Caco-2 (cell line): Measurements from ENCODE around the gene ZNF106. TPM values are rescaled to one million over a fixed set of nuclear protein-coding genes. Genes with fewer than 3 reads are reported as not detected.

ENCODE experiments used
- BruUV-seq: library from RNA; stranded (reverse); fragments of 400-500 nt; replicated peaks from 2 replicates; lab custom pipeline; 2021; lab: Mats Ljungman, UMichigan
- CTCF ChIA-PET: fragments of 300-600 bp; sonication (Branson Sonifier 250); formaldehyde crosslinking; loops from one replicate; lab custom pipeline; 2022; ENCODE audit warnings: antibody characterized with exemption; lab: Charles Lee
- POLR2A ChIA-PET: fragments of 300-600 bp; sonication (Branson Sonifier 250); formaldehyde crosslinking; loops from one replicate; lab custom pipeline; 2022; ENCODE audit warnings: antibody characterized with exemption; lab: Charles Lee
- DNase-seq, 2 experiments: peaks; one replicate each; pipeline versions ENCODE4 v3.0.0 to v3.0.0-alpha.2; 2020 to 2022
- H3K27me3 ChIP-seq: replicated peaks from 2 replicates; pipeline ENCODE4 v1.6.0; 2011; ENCODE audit warnings: low read length; ENCODE audit not compliant: control insufficient read depth, insufficient read depth
- H3K36me3 ChIP-seq: 2 replicates; pipeline ENCODE4 v1.5.1; 2011; ENCODE audit warnings: low read length; ENCODE audit not compliant: control insufficient read depth, insufficient read depth
- H3K4me1 ChIP-seq: fragments of 250-450 bp; sonication (Bioruptor Pico); 2 replicates; pipeline ENCODE4 v1.5.1; 2020; ENCODE audit warnings: mild to moderate bottlenecking
- H3K4me3 ChIP-seq: 2 replicates; pipeline ENCODE4 v1.5.1; 2011; ENCODE audit warnings: low read depth, mild to moderate bottlenecking, control low read depth, low read length
- H3K9me3 ChIP-seq: fragments of 250-450 bp; sonication (Bioruptor Pico); 2 replicates; pipeline ENCODE4 v1.5.1; 2020; ENCODE audit warnings: mild to moderate bottlenecking, moderate library complexity
- H3K27ac Mint-ChIP-seq: one replicate; pipeline ENCODE4 v1.8.0; 2022; ENCODE audit warnings: mixed read lengths; ENCODE audit not compliant: unreplicated experiment
- H3K27me3 Mint-ChIP-seq: one replicate; pipeline ENCODE4 v1.8.0; 2022; ENCODE audit warnings: mixed read lengths; ENCODE audit not compliant: insufficient read depth, unreplicated experiment
- H3K36me3 Mint-ChIP-seq: one replicate; pipeline ENCODE4 v1.8.0; 2022; ENCODE audit warnings: mild to moderate bottlenecking, mixed read lengths; ENCODE audit not compliant: insufficient read depth, unreplicated experiment
- H3K4me1 Mint-ChIP-seq: one replicate; pipeline ENCODE4 v1.8.0; 2022; ENCODE audit warnings: low read depth, mixed read lengths; ENCODE audit not compliant: unreplicated experiment
- H3K4me3 Mint-ChIP-seq: one replicate; pipeline ENCODE4 v1.8.0; 2022; ENCODE audit warnings: mild to moderate bottlenecking, moderate library complexity, mixed read lengths; ENCODE audit not compliant: unreplicated experiment
- H3K9me3 Mint-ChIP-seq: one replicate; pipeline ENCODE4 v1.8.0; 2022; ENCODE audit warnings: mixed read lengths; ENCODE audit not compliant: unreplicated experiment
- intact Hi-C: fragments of 100-400 bp; cut with micrococcal nuclease; formaldehyde crosslinking; loops from one replicate; pipeline ENCODE4 v1.10.0; 2022; ENCODE audit not compliant: unreplicated experiment
- total RNA-seq: library from RNA; stranded (reverse); gene quantifications from 2 replicates; pipeline ENCODE4 v1.2.3, GENCODE V29; 2022
- TF ChIP-seq, protein P1 (sequence below), 2 experiments: fragments of 200-600 bp in 1 of 2; IDR thresholded peaks; 1 replicate in 1 of 2; 2 replicates in 1 of 2; pipeline versions ENCODE4 v1.5.1 to v1.8.0; 2011 to 2022; ENCODE audit warnings: antibody characterized with exemption in 1 of 2, control low read depth in 1 of 2, inconsistent platforms in 1 of 2, low read depth in 1 of 2, low read length in 1 of 2, mild to moderate bottlenecking in 1 of 2, moderate library complexity in 1 of 2; ENCODE audit not compliant: insufficient read depth in 1 of 2, severe bottlenecking in 1 of 2, unreplicated experiment in 1 of 2

The ZNF106 gene
- total RNA-seq, 1 experiment from 2014 or later: 47.8 TPM

DNA sequence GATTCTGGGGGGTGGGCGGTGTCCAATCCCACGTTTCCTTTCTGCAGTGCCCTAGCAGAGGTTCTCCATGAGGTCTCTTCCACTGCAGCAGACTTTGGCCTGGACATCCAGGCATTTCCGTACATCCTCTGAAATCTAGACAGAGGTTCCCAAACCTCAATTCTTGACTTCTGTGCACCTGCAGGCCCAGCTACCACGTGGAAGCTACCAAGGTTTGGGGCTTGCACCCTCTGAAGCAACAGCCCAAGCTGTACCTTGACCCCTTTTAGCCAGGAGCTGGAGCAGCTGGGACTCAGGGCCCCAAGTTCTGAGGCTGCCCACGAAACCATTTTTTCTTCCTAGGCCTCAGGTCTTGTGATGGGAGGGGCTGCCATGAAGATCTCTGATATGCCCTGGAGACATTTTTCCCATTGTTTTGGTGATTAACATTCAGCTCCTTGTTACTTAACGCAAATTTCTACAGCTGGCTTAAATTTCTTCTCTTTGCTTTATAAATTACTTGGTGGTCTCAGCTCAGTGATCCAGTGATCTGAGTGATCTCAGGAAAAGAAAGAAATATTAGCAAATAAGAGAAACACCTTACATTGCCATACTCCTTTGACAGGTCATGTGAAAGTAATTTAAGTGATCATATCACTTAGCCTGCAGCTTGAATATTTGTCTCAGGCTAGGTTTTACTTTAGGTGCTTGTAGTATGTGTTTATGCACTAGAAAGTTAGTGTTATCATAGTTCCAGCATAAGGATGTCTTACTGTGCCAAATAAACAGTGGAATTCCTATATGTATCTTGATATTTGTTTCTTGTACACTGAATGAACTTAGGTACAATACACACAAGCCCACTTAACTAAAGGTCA lies 7.5 kb upstream of the ZNF106 start:
- Mint-ChIP-seq H3K9me3 (no peaks in the 10 kb centered on the region), H3K27ac (peak overlapping the region; percentile 80), H3K36me3 (peaks cover 32% of the 10 kb centered on the region), H3K4me1 (peaks cover 41% of the 10 kb centered on the region), H3K4me3 (peak overlapping the region; percentile 34), H3K27me3 (no peaks in the 10 kb centered on the region)
- peak in 1 of 2 experiments; percentile 40 for DNase-seq
- Histone ChIP-seq H3K4me3 (no peak overlapping the region), H3K27me3 (no peaks in the 10 kb centered on the region), H3K4me1 (peaks cover 34% of the 10 kb centered on the region), H3K36me3 (no peaks in the 10 kb centered on the region), H3K9me3 (no peaks in the 10 kb centered on the region)
- BruUV-seq: no TSS peak
- POLR2A ChIA-PET: no interaction called here
- TF ChIP-seq, protein P1, sequence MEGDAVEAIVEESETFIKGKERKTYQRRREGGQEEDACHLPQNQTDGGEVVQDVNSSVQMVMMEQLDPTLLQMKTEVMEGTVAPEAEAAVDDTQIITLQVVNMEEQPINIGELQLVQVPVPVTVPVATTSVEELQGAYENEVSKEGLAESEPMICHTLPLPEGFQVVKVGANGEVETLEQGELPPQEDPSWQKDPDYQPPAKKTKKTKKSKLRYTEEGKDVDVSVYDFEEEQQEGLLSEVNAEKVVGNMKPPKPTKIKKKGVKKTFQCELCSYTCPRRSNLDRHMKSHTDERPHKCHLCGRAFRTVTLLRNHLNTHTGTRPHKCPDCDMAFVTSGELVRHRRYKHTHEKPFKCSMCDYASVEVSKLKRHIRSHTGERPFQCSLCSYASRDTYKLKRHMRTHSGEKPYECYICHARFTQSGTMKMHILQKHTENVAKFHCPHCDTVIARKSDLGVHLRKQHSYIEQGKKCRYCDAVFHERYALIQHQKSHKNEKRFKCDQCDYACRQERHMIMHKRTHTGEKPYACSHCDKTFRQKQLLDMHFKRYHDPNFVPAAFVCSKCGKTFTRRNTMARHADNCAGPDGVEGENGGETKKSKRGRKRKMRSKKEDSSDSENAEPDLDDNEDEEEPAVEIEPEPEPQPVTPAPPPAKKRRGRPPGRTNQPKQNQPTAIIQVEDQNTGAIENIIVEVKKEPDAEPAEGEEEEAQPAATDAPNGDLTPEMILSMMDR (IDR thresholded peaks at IDR 0.05; ENCODE audit: insufficient read depth in 1 of 2, low read depth in 1 of 2, low read length in 1 of 2, severe bottlenecking in 1 of 2, unreplicated experiment in 1 of 2): no peak
- CTCF ChIA-PET: no interaction called here
- intact Hi-C loops: loop anchor here (10.0 kb wide), 1 partner anchor 156 kb away; no protein-coding TSS in a partner anchor

DNA sequence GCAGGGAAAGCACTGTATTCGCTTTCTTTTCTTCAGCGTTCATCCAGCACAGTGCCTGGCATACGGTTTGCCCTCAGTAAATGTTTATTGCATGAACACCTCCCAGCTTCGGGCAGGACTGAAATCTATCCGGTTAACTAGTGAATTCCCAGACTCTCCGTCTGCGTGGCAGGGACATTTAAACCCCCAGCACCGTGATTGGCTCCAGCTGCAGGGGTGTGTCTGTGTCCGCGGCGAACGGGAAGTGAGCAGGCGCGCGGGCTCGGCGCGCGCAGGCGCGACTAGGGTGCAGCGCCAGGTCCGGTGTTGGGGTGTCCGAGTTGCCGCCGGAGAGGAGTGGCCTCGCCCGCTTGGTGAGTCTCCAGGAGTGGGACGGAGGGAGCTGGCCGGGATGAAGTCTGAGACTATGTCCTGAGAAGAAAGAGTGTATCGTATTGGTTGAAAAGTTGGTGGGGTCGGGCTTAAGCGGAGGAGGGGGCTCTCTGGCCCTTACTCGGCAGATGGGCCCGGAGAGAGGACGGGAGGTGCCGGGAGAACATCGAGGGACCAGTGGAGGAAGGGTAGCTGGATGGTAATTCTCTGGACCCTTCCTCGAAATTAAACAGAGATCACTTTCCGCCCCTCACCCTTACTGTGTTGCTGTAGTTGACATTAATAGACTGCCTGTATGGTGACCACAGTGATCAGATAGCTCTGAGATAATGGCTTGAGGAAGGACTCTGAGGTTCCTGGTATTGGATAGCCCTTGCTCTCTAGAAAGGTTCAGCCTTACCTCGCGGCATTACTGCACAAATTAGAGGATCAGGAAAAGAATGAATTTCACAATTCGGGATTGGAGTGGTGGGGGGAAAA lies 4.6 kb upstream of the ZNF106 start, which contains the start of gene SNAP23:
Gene SNAP23 (plus strand): TSS at position 274 of the 852 bp plus-strand sequence. CDS start 16,213 bp downstream, outside the sequence.
- Histone ChIP-seq H3K9me3 (no peaks in the 10 kb centered on the region), H3K4me3 (peak within 1 kb of the TSS; percentile 56), H3K36me3 (no peaks in the 10 kb centered on the region), H3K27me3 (no peaks in the 10 kb centered on the region), H3K4me1 (peaks cover 42% of the 10 kb centered on the region)
- TF ChIP-seq, protein P1 (IDR thresholded peaks at IDR 0.05; ENCODE audit: insufficient read depth in 1 of 2, low read depth in 1 of 2, low read length in 1 of 2, severe bottlenecking in 1 of 2, unreplicated experiment in 1 of 2): no peak
- BruUV-seq: TSS peak; percentile 68
- Mint-ChIP-seq H3K36me3 (peaks cover 27% of the 10 kb centered on the region), H3K4me3 (peak within 1 kb of the TSS; percentile 84), H3K27ac (peak within 1 kb of the TSS; percentile 72), H3K4me1 (peaks cover 42% of the 10 kb centered on the region), H3K9me3 (no peaks in the 10 kb centered on the region), H3K27me3 (no peaks in the 10 kb centered on the region)
- peak; percentile 92 to 93 for DNase-seq
- intact Hi-C loops: loop anchor here (2.0 to 10.0 kb wide), 2 partner anchors 53 to 159 kb away; partner anchors contain the start of genes HAUS2 and LRRC57
- ChIA-PET CTCF (interaction anchor here (0.6 to 1.0 kb wide), 2 partner anchors 68 to 411 kb away, joined by 4 to 5 read pairs; no protein-coding TSS in a partner anchor), POLR2A (interaction anchor here (0.5 to 1.0 kb wide), 5 partner anchors 10 to 937 kb away, joined by 3 to 5 read pairs (median 3); partner anchors contain the start of gene TMEM87A)
